Smooth muscle cell (in vitro differentiated cells): ENCODE measurements around the gene USP36. TPM values are rescaled to one million over a fixed set of nuclear protein-coding genes. Genes with fewer than 3 reads are reported as not detected.

Experiments used
- DNase-seq: peaks from one replicate; lab custom pipeline; 2025; ENCODE audit not compliant: unreplicated experiment; lab: John Stamatoyannopoulos, UW
- H2AFZ ChIP-seq: fragments of 200-600 bp; sonication (generic); 2 replicates; pipeline ENCODE4 v1.6.0; 2016; ENCODE audit warnings: antibody characterized with exemption, low read depth, mild to moderate bottlenecking
- H3F3A ChIP-seq: fragments of 200-600 bp; sonication (generic); 2 replicates; pipeline ENCODE4 v1.6.0; 2017; ENCODE audit warnings: antibody characterized with exemption, low read depth
- H3K27ac ChIP-seq: fragments of 200-600 bp; sonication (generic); 2 replicates; pipeline ENCODE4 v1.5.1; 2016; ENCODE audit warnings: low read depth, mild to moderate bottlenecking
- H3K27me3 ChIP-seq: fragments of 200-600 bp; sonication (generic); 2 replicates; pipeline ENCODE4 v1.6.1; 2016; ENCODE audit warnings: low read depth, mild to moderate bottlenecking
- H3K36me3 ChIP-seq: fragments of 200-600 bp; sonication (generic); 2 replicates; pipeline ENCODE4 v1.5.1; 2016; ENCODE audit warnings: low read depth
- H3K4me1 ChIP-seq: fragments of 200-600 bp; sonication (generic); 2 replicates; pipeline ENCODE4 v1.5.1; 2016; ENCODE audit warnings: low read depth
- H3K4me2 ChIP-seq: fragments of 200-600 bp; sonication (generic); 2 replicates; pipeline ENCODE4 v1.6.0; 2016; ENCODE audit warnings: mild to moderate bottlenecking
- H3K4me3 ChIP-seq: fragments of 200-600 bp; sonication (generic); 2 replicates; pipeline ENCODE4 v1.5.1; 2016; ENCODE audit warnings: mild to moderate bottlenecking
- H3K79me2 ChIP-seq: fragments of 200-600 bp; sonication (generic); 2 replicates; pipeline ENCODE4 v1.6.0; 2016; ENCODE audit warnings: low read depth, mild to moderate bottlenecking
- H3K9ac ChIP-seq: fragments of 200-600 bp; sonication (generic); 2 replicates; pipeline ENCODE4 v1.6.0; 2016; ENCODE audit warnings: low read depth
- H3K9me3 ChIP-seq: fragments of 200-600 bp; sonication (generic); replicated peaks from 2 replicates; pipeline ENCODE4 v1.5.1; 2016; ENCODE audit warnings: low read depth
- H4K20me1 ChIP-seq: fragments of 200-600 bp; sonication (generic); 2 replicates; pipeline ENCODE4 v1.6.0; 2016; ENCODE audit warnings: low read depth
- WGBS: methylation state at CpG from one replicate; pipeline ENCODE4 v1.1.7; 2016; ENCODE audit warnings: low lambda C conversion rate; 5-methylcytosine and 5-hydroxymethylcytosine counted together
- polyA plus RNA-seq: library from polyadenylated mRNA; unstranded; fragments of >200 nt; fragmentation: Nextera tagmentation; extraction: Ambion mirVana; gene quantifications from 2 replicates; pipeline ENCODE4 v1.2.1, GENCODE V29; 2016
- total RNA-seq: library from RNA; depleted of rRNA; stranded (reverse); fragments of >200 nt; gene quantifications from 2 replicates; pipeline ENCODE4 v1.2.3, GENCODE V29; 2014
- TF ChIP-seq, protein P1 (sequence below): fragments of 200-600 bp; sonication (generic); IDR thresholded peaks from 2 replicates; pipeline ENCODE4 v1.5.1; 2017; ENCODE audit warnings: borderline replicate concordance, mild to moderate bottlenecking, antibody characterized with exemption; ENCODE audit not compliant: insufficient read depth, poor library complexity, severe bottlenecking

Gene USP36
- total and polyA plus RNA-seq, 2 experiments from 2014 or later: 17.6 to 29.0 TPM

GRCh38 chr17:78746263-78746948 is 94.2 kb downstream of the USP36 start:
- no peaks in the 10 kb centered on the region for H3K9me3 ChIP-seq
- no peak overlapping the region for H2AFZ ChIP-seq
- no peaks in the 10 kb centered on the region for H3K36me3 ChIP-seq
- DNase-seq: no peak
- no peak overlapping the region for H3K27ac ChIP-seq
- no peak overlapping the region for H3K9ac ChIP-seq
- H3K4me2 ChIP-seq: no peak overlapping the region
- H3F3A ChIP-seq: no peaks in the 10 kb centered on the region
- H3K79me2 ChIP-seq: peaks cover 63% of the 10 kb centered on the region
- no peaks in the 10 kb centered on the region for H3K27me3 ChIP-seq
- no peaks in the 10 kb centered on the region for H3K4me1 ChIP-seq
- 90% methylated on average over 12 of the region's 12 CpGs for WGBS
- TF ChIP-seq, protein P1, sequence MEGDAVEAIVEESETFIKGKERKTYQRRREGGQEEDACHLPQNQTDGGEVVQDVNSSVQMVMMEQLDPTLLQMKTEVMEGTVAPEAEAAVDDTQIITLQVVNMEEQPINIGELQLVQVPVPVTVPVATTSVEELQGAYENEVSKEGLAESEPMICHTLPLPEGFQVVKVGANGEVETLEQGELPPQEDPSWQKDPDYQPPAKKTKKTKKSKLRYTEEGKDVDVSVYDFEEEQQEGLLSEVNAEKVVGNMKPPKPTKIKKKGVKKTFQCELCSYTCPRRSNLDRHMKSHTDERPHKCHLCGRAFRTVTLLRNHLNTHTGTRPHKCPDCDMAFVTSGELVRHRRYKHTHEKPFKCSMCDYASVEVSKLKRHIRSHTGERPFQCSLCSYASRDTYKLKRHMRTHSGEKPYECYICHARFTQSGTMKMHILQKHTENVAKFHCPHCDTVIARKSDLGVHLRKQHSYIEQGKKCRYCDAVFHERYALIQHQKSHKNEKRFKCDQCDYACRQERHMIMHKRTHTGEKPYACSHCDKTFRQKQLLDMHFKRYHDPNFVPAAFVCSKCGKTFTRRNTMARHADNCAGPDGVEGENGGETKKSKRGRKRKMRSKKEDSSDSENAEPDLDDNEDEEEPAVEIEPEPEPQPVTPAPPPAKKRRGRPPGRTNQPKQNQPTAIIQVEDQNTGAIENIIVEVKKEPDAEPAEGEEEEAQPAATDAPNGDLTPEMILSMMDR: no peak
- no peak overlapping the region for H3K4me3 ChIP-seq
- H4K20me1 ChIP-seq: peaks cover 72% of the 10 kb centered on the region

Other genes starting within 250 kb of the USP36 start
- gene CYTH1, start 58.5 kb downstream of the USP36 start, total RNA-seq: 17.4 and 19.3 TPM in 2 replicates
- gene CYTH1, start 58.5 kb downstream of the USP36 start, polyA plus RNA-seq: 14.1 and 26.9 TPM in 2 replicates
- 0.85 and 1.2 TPM in 2 replicates for gene CEP295NL, start 62.4 kb upstream of the USP36 start, total RNA-seq
- gene CEP295NL, start 62.4 kb upstream of the USP36 start, polyA plus RNA-seq: 1.8 TPM in 1 of 2 replicates, not detected in the other
- gene TIMP2, start 84.6 kb upstream of the USP36 start, total RNA-seq: 111 TPM in 2 replicates
- 37.8 and 40.9 TPM in 2 replicates for gene TIMP2, start 84.6 kb upstream of the USP36 start, polyA plus RNA-seq
- gene LGALS3BP, start 139.1 kb upstream of the USP36 start, total RNA-seq: 55.7 and 66.5 TPM in 2 replicates
- gene LGALS3BP, start 139.1 kb upstream of the USP36 start, polyA plus RNA-seq: 110 and 151 TPM in 2 replicates
- gene CANT1, start 168.9 kb upstream of the USP36 start, total RNA-seq: 41.9 and 42.1 TPM in 2 replicates
- gene CANT1, start 168.9 kb upstream of the USP36 start, polyA plus RNA-seq: 36.5 and 38.3 TPM in 2 replicates
- 5.1 and 5.7 TPM in 2 replicates for gene C1QTNF1, start 183.4 kb upstream of the USP36 start, total RNA-seq
- gene C1QTNF1, start 183.4 kb upstream of the USP36 start, polyA plus RNA-seq: 9.4 and 10.0 TPM in 2 replicates
- 3.8 and 7.8 TPM in 2 replicates for gene ENGASE, start 234.0 kb upstream of the USP36 start, total RNA-seq
- 9.6 and 11.2 TPM in 2 replicates for gene ENGASE, start 234.0 kb upstream of the USP36 start, polyA plus RNA-seq